Measurements from ENCODE around the gene CTNNBL1.

DNA sequence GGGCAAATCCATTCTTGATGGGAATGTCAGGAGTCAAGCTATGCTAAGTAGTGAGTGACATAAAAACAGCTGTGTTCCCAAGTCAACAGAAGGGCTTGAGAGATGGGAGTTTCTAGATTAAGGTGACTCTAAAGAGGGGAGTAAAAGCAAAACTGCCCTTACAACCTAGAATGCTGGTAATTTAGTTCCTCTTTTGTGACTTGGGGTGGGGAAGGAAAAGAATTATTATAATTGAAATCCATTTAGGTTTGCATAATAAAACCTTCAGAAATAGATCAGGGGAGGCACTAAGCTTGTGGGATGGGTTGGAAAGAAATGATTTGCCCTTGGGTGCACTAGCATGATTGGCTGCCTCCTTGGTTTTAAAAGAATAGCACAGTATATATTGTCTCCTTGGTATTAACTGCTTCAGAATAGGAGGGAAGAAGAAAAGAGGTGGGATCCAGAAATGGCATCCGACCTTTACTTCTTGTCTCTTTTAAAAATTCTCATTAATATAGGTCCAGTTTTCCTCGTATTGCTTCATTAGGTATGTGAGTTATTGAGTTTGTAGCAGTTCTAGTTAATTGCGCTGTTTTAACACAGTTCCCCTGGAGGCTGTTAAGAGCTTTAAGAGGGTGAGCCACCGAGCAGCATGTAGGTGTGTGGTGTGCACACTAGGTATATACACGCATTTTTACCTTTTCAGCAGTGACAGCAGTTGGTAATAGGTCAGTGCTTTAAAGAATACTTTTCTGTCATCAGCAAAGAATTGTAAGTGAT is 113.8 kb downstream of the CTNNBL1 start:
- TF ChIP-seq POLR2AphosphoS5 (IDR thresholded peaks at IDR 0.05; ENCODE audit: borderline replicate concordance, low read depth, low read length) (no peak), EZH2 (IDR thresholded peaks at IDR 0.05) (no peak), FOXP2 (optimal IDR thresholded peaks at IDR 0.05; ENCODE audit: control extremely low read depth, extremely low read length, insufficient read depth) (no peak)
